Stimulated activated naive CD4-positive, alpha-beta T cell (primary cell): ENCODE data around the gene SCAF1.

Experiments
- DNase-seq, 6 experiments: peaks; one replicate each; lab custom pipeline; 2025; lab: John Stamatoyannopoulos, UW

SCAF1 gene

DNA sequence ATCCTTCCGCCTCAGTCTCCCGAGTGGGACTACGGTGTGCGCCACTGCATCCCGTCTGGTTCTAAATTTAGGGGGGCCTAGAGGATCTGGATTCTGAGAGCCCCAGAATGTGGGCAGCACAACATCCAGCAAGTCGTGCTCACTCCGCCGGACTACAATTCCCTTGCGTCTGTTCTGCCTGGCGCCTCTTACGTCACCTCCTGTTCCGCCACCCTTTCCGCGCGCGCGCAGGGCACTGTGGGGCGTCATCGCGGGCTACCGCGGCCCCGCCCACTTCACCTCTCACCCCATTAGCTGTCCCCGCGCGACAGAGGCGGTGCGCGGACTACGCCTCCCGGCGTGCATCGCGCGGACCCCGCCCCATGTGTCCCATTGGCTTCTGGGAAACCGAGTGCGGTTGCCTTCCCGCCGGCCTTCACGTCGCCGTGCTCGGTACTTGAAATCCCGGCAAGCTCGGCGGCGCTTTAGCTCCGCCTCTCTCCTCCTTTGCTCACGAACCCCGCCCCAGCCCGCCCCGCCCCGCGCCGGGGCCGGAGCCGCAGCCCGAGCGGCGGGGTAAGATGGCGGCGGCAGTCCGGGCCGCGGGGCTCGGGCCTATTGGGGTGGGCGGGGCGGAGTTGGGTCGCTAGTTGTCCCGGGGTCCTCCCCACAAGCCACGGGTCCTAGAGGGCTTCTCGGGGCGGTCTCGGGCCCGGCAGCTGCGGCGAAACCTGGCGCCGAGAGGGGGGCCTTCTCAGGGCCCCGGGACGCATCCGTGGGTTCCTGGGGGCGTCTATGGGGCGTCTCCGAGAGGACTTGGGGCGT lies at the start of gene SCAF1:
TSS of gene SCAF1 (plus strand) at position 522 of the 804 bp plus-strand sequence. CDS start 2,818 bp downstream, outside the sequence.
- peak; percentile 97 to 100 (median 99) for DNase-seq

- DNase-seq, result peak in 4 of 6 experiments; percentile 40 to 54 (median 50)
Observed at GRCh38 chr19:49592486-49593232, 49.4 kb upstream of the SCAF1 start.

- DNase-seq, result peak; percentile 81 to 90 (median 86)
Observed at GRCh38 chr19:49593233-49594113, 48.5 kb upstream of the SCAF1 start.

GRCh38 chr19:49594157-49594992 lies 47.6 kb upstream of the SCAF1 start:
- DNase-seq, result no peak

- DNase-seq, result no peak
Observed at GRCh38 chr19:49594993-49595818, 46.8 kb upstream of the SCAF1 start.

GRCh38 chr19:49595819-49596404 lies 46.1 kb upstream of the SCAF1 start:
- DNase-seq, result no peak

DNA sequence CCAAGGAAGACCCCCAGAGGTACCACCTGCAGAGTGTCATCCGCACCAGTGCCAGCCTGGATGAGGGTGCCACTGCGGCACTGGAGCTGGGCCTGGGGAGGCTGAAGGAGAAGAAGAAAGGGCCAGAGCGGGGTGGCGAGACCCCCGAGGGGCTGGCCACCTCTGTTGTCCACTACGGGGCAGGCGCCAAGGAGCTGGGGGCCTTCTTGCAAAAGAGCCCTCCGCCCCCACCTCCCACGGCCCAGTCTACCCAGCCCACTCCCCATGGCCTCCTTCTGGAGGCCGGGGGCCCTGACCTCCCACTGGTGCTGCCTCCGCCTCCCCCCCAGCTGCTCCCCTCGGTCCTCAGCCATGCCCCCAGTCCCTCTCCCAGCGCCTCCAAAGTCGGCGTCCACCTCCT lies 45.6 kb upstream of the SCAF1 start:
- DNase-seq, result no peak

- no peak for DNase-seq
Observed at GRCh38 chr19:49596954-49597702, 44.9 kb upstream of the SCAF1 start.

- no peak for DNase-seq
Observed at GRCh38 chr19:49597703-49597974, 44.4 kb upstream of the SCAF1 start.

- DNase-seq, result no peak
Observed at GRCh38 chr19:49599378-49600295, 42.4 kb upstream of the SCAF1 start.

- no peak for DNase-seq
Observed at GRCh38 chr19:49601482-49602038, 40.4 kb upstream of the SCAF1 start.

DNA sequence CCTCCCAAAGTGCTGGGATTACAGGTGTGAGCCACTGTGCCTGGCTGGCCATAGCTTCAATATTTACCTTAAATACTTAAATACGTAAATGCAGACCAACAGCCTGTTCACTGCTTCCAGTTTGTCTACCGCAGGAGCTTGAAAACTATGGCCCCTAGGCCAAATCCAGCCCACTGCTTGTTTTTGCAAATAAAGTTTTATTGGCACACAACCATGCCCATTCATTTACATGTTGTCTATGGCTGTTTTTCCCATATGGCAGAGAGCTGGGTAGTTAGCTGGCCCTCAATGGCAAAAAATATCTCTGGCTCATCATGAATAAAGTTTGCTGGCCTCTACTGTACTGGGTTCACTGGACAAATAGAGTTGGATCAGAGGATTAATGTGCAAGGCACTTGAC lies 39.2 kb upstream of the SCAF1 start:
- DNase-seq, result no peak

- DNase-seq, result no peak
Observed at GRCh38 chr19:49605605-49606004, 36.4 kb upstream of the SCAF1 start.

DNA sequence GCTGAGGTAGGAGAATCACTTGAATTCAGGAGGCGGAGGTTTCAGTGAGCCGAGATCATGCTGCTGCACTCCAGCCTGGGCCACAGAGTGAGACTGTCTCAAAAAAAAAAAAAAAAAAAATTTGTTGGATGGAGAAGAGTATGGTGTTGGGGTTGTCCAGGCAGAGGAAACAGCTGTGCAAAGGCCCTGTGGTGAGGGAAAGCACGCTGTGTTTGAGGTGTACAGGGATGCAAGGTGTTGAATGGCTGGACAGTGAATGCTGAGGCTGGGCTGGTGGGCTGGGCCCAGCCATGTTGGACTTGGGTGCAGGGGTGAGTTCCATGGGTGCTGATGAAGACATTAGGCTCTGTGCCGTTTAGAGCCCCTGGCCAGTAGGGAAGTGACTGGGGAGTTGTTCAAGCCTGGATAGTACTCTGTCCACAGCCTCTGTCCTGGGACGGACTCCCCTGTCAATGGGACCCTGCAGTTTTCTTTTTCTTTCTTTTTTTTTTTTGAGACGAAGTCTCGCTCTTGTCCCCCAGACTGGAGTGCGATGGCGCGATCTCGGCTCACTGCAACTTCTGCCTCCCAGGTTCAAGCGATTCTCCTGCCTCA lies 32.4 kb upstream of the SCAF1 start:
- no peak for DNase-seq

- no peak for DNase-seq
Observed at GRCh38 chr19:49613374-49613773, 28.6 kb upstream of the SCAF1 start.

DNA sequence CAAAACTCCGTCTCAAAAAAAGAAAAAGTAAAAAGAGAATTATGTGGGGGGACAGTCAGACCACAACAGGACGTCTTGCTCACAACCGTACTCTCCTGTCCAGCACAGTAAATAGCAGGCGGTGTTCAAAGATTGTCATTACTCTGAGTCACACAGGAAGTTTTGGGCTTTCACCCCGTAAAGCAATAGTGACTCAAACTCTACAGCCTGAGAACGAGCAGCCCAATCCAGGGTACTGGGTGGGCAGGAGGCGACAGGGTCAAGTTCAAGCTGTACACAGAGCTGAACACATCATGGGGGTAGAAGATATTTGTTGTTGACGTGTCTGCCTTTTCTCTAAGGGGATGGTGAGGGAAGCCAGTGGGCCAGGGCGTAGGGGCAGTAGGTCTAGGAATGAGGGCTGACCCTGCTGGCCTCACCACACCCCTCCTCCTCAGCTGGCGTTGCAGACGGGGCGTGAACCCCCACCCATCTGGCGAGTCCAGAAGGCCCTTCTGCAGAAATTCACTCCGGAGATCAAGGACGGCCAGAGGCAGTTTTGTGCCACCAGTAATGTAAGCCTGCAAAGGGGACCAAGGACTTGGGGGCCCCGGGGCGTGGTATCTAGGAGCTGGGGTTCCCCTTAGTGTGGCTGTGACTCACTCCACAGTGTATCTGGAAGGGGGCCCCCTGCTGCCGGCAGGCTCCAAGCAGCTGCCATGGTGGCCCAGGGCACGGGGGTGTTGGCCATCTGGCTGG lies 27.7 kb upstream of the SCAF1 start:
- no peak for DNase-seq

GRCh38 chr19:49615861-49616260 lies 26.1 kb upstream of the SCAF1 start:
- no peak for DNase-seq
